ENCODE data around the gene AK2.

- TF ChIP-seq POLR2A (IDR thresholded peaks at IDR 0.05), result no peak
- no peak for TF ChIP-seq CTCF (IDR thresholded peaks at IDR 0.05)
- TF ChIP-seq POLR2AphosphoS5 (IDR thresholded peaks at IDR 0.05; ENCODE audit: insufficient read depth in 1 of 2, low read depth in 1 of 2), result no peak
Measured at GRCh38 chr1:32977546-32978087, 59.1 kb downstream of the AK2 start.
